ENCODE data around the gene ZNF444.
"Not testable (repeated sequence)": the region's sequence is repeated elsewhere in the genome, so short reads cannot be mapped to it uniquely, and the experiment has no call there.

The ZNF444 gene

GRCh38 chr19:56176881-56177280 is 35.8 kb downstream of the ZNF444 start:
- Histone ChIP-seq H3K36me3 (ENCODE audit: insufficient read depth, low read length) (no peaks in the 10 kb centered on the region), H3K4me1 (ENCODE audit: insufficient read depth, low read length) (no peaks in the 10 kb centered on the region), H3K9me3 (ENCODE audit: control insufficient read depth, insufficient read depth, low read length) (no peaks in the 10 kb centered on the region), H3K9ac (ENCODE audit: low read depth, low read length) (no peak overlapping the region)

GRCh38 chr19:56177564-56178243 is 36.6 kb downstream of the ZNF444 start:
- Histone ChIP-seq H3K4me1 (ENCODE audit: insufficient read depth, low read length) (no peaks in the 10 kb centered on the region), H3K9ac (ENCODE audit: low read depth, low read length) (no peak overlapping the region), H3K9me3 (ENCODE audit: control insufficient read depth, insufficient read depth, low read length) (no peaks in the 10 kb centered on the region), H3K36me3 (ENCODE audit: insufficient read depth, low read length) (no peaks in the 10 kb centered on the region)

GRCh38 chr19:56189785-56190184 is 48.7 kb downstream of the ZNF444 start:
- Histone ChIP-seq H3K36me3 (ENCODE audit: insufficient read depth, low read length) (no peaks in the 10 kb centered on the region), H3K4me1 (ENCODE audit: insufficient read depth, low read length) (no peaks in the 10 kb centered on the region), H3K9ac (ENCODE audit: low read depth, low read length) (no peak overlapping the region), H3K9me3 (ENCODE audit: control insufficient read depth, insufficient read depth, low read length) (no peaks in the 10 kb centered on the region)

- no peaks in the 10 kb centered on the region for H3K9me3 ChIP-seq (ENCODE audit: control insufficient read depth, insufficient read depth, low read length)
- no peaks in the 10 kb centered on the region for H3K4me1 ChIP-seq (ENCODE audit: insufficient read depth, low read length)
- no peaks in the 10 kb centered on the region for H3K36me3 ChIP-seq (ENCODE audit: insufficient read depth, low read length)
- H3K9ac ChIP-seq (ENCODE audit: low read depth, low read length) = no peak overlapping the region
These were observed 50.0 kb downstream of the ZNF444 start for GRCh38 chr19:56191115-56191514.

- Histone ChIP-seq H3K4me1 (ENCODE audit: insufficient read depth, low read length) (no peaks in the 10 kb centered on the region), H3K36me3 (ENCODE audit: insufficient read depth, low read length) (no peaks in the 10 kb centered on the region), H3K9ac (ENCODE audit: low read depth, low read length) (no peak overlapping the region), H3K9me3 (ENCODE audit: control insufficient read depth, insufficient read depth, low read length) (no peaks in the 10 kb centered on the region)
These were observed 50.6 kb downstream of the ZNF444 start for GRCh38 chr19:56191711-56192110.

- no peaks in the 10 kb centered on the region for H3K36me3 ChIP-seq (ENCODE audit: insufficient read depth, low read length)
- H3K9me3 ChIP-seq (ENCODE audit: control insufficient read depth, insufficient read depth, low read length) = no peaks in the 10 kb centered on the region
- no peak overlapping the region for H3K9ac ChIP-seq (ENCODE audit: low read depth, low read length)
- H3K4me1 ChIP-seq (ENCODE audit: insufficient read depth, low read length) = no peaks in the 10 kb centered on the region
These were observed 53.0 kb downstream of the ZNF444 start for GRCh38 chr19:56193981-56194640.

- not testable (repeated sequence) for H3K36me3 ChIP-seq (ENCODE audit: insufficient read depth, low read length); H3K9ac ChIP-seq (ENCODE audit: low read depth, low read length); H3K4me1 ChIP-seq (ENCODE audit: insufficient read depth, low read length); H3K9me3 ChIP-seq (ENCODE audit: control insufficient read depth, insufficient read depth, low read length)
These were observed 56.6 kb downstream of the ZNF444 start, which contains the start of gene ZSCAN5B for GRCh38 chr19:56197646-56198045. ZSCAN5B (minus strand) TSS chr19:56197783; CDS start chr19:56193052, 4,731 bp downstream.

GRCh38 chr19:56199687-56200086 is 58.6 kb downstream of the ZNF444 start:
- no peak overlapping the region for H3K9ac ChIP-seq (ENCODE audit: low read depth, low read length)
- H3K36me3 ChIP-seq (ENCODE audit: insufficient read depth, low read length) = no peaks in the 10 kb centered on the region
- H3K4me1 ChIP-seq (ENCODE audit: insufficient read depth, low read length) = no peaks in the 10 kb centered on the region
- H3K9me3 ChIP-seq (ENCODE audit: control insufficient read depth, insufficient read depth, low read length) = no peaks in the 10 kb centered on the region

- H3K9me3 ChIP-seq (ENCODE audit: control insufficient read depth, insufficient read depth, low read length) = no peaks in the 10 kb centered on the region
- no peak within 1 kb of the TSS for H3K9ac ChIP-seq (ENCODE audit: low read depth, low read length)
- H3K4me1 ChIP-seq (ENCODE audit: insufficient read depth, low read length) = no peaks in the 10 kb centered on the region
- no peaks in the 10 kb centered on the region for H3K36me3 ChIP-seq (ENCODE audit: insufficient read depth, low read length)
These were observed 60.9 kb downstream of the ZNF444 start, which contains the start of gene ZSCAN5C for GRCh38 chr19:56201973-56202372. ZSCAN5C (plus strand) TSS chr19:56202273; CDS start chr19:56205914, 3,641 bp downstream.

GRCh38 chr19:56207581-56207980 is 66.5 kb downstream of the ZNF444 start:
- not testable (repeated sequence) for H3K9ac ChIP-seq (ENCODE audit: low read depth, low read length); H3K36me3 ChIP-seq (ENCODE audit: insufficient read depth, low read length); H3K4me1 ChIP-seq (ENCODE audit: insufficient read depth, low read length); H3K9me3 ChIP-seq (ENCODE audit: control insufficient read depth, insufficient read depth, low read length)

GRCh38 chr19:56209091-56209490 is 68.0 kb downstream of the ZNF444 start:
- no peaks in the 10 kb centered on the region for H3K4me1 ChIP-seq (ENCODE audit: insufficient read depth, low read length)
- no peaks in the 10 kb centered on the region for H3K9me3 ChIP-seq (ENCODE audit: control insufficient read depth, insufficient read depth, low read length)
- no peak overlapping the region for H3K9ac ChIP-seq (ENCODE audit: low read depth, low read length)
- no peaks in the 10 kb centered on the region for H3K36me3 ChIP-seq (ENCODE audit: insufficient read depth, low read length)

- not testable (repeated sequence) for H3K4me1 ChIP-seq (ENCODE audit: insufficient read depth, low read length); H3K9me3 ChIP-seq (ENCODE audit: control insufficient read depth, insufficient read depth, low read length); H3K9ac ChIP-seq (ENCODE audit: low read depth, low read length)
These were observed 68.9 kb downstream of the ZNF444 start for GRCh38 chr19:56210036-56210435.

More at GRCh38 chr19:56210036-56210435, 68.9 kb downstream of the ZNF444 start:
- not testable (repeated sequence) for H3K36me3 ChIP-seq (ENCODE audit: insufficient read depth, low read length)
